Hepatocyte (in vitro differentiated cells): Measurements from ENCODE around the gene RIPPLY3. TPM values are rescaled to one million over a fixed set of nuclear protein-coding genes. Genes with fewer than 3 reads are reported as not detected.
A peak's percentile ranks its signal among the peaks of the same experiment; 100 is the strongest.

Source experiments
- DNase-seq: peaks from one replicate; pipeline ENCODE4 v3.0.0-alpha.2; 2016; ENCODE audit warnings: low spot score
- H2AFZ ChIP-seq: fragments of 200-600 bp; sonication (generic); 2 replicates; pipeline ENCODE4 v1.6.0; 2016; ENCODE audit warnings: antibody characterized with exemption, mild to moderate bottlenecking
- H3K27ac ChIP-seq: fragments of 200-600 bp; sonication (generic); 2 replicates; pipeline ENCODE4 v1.5.1; 2016; ENCODE audit warnings: mild to moderate bottlenecking
- H3K27me3 ChIP-seq: fragments of 200-600 bp; sonication (generic); 2 replicates; pipeline ENCODE4 v1.6.1; 2016
- H3K36me3 ChIP-seq: fragments of 200-600 bp; sonication (generic); replicated peaks from 2 replicates; pipeline ENCODE4 v1.5.1; 2016; ENCODE audit warnings: low read depth; ENCODE audit not compliant: insufficient read depth
- H3K4me1 ChIP-seq: fragments of 200-600 bp; sonication (generic); 2 replicates; pipeline ENCODE4 v1.5.1; 2016; ENCODE audit warnings: mild to moderate bottlenecking, moderate library complexity; ENCODE audit not compliant: insufficient read depth
- H3K4me2 ChIP-seq: fragments of 200-600 bp; sonication (generic); 2 replicates; pipeline ENCODE4 v1.6.0; 2016
- H3K4me3 ChIP-seq: fragments of 200-600 bp; sonication (generic); 2 replicates; pipeline ENCODE4 v1.5.1; 2016; ENCODE audit warnings: mild to moderate bottlenecking
- H3K79me2 ChIP-seq: fragments of 200-600 bp; sonication (generic); 2 replicates; pipeline ENCODE4 v1.6.0; 2017; ENCODE audit warnings: mild to moderate bottlenecking
- H3K9me2 ChIP-seq: fragments of 200-600 bp; sonication (generic); replicated peaks from 2 replicates; pipeline ENCODE4 v1.6.0; 2017; ENCODE audit warnings: mild to moderate bottlenecking; ENCODE audit not compliant: insufficient read depth
- H3K9me3 ChIP-seq: fragments of 200-600 bp; sonication (generic); 2 replicates; pipeline ENCODE4 v1.5.1; 2016; ENCODE audit warnings: low read depth, mild to moderate bottlenecking
- H4K20me1 ChIP-seq: fragments of 200-600 bp; sonication (generic); 2 replicates; pipeline ENCODE4 v1.6.0; 2016; ENCODE audit warnings: mild to moderate bottlenecking; ENCODE audit not compliant: insufficient read depth, poor library complexity, severe bottlenecking
- CTCF ChIP-seq: fragments of 200-600 bp; sonication (generic); IDR thresholded peaks from 2 replicates; pipeline ENCODE4 v1.5.1; 2016; ENCODE audit warnings: antibody characterized with exemption, mild to moderate bottlenecking; ENCODE audit not compliant: poor library complexity
- EZH2 ChIP-seq: fragments of 200-600 bp; sonication (generic); IDR thresholded peaks from 2 replicates; pipeline ENCODE4 v1.6.1; 2016; ENCODE audit warnings: antibody characterized with exemption, mild to moderate bottlenecking, borderline replicate concordance
- EZH2phosphoT487 ChIP-seq: fragments of 200-600 bp; sonication (generic); IDR thresholded peaks from one replicate; pipeline ENCODE4 v1.6.1; 2018; ENCODE audit warnings: antibody characterized with exemption, mild to moderate bottlenecking, low read depth, moderate library complexity; ENCODE audit not compliant: unreplicated experiment, severe bottlenecking
- WGBS: methylation state at CpG from one replicate; pipeline ENCODE4 v1.1.6; 2016; ENCODE audit warnings: low lambda C conversion rate; ENCODE audit errors: missing lambda C conversion rate; 5-methylcytosine and 5-hydroxymethylcytosine counted together
- polyA plus RNA-seq: library from polyadenylated mRNA; unstranded; fragments of >200 nt; fragmentation: Nextera tagmentation; extraction: Ambion mirVana; gene quantifications from 2 replicates; pipeline ENCODE4 v1.2.1, GENCODE V29; 2016
- total RNA-seq: library from RNA; depleted of rRNA; stranded (reverse); fragments of >200 nt; gene quantifications from 2 replicates; pipeline ENCODE4 v1.2.3, GENCODE V29; 2014

RIPPLY3 gene
- total and polyA plus RNA-seq, 2 experiments from 2014 or later, result 0.17 to 1.0 TPM

GRCh38 chr21:36962098-36962780, 44.3 kb upstream of the RIPPLY3 start:
- Histone ChIP-seq H3K4me1 (peaks cover 7% of the 10 kb centered on the region), H3K9me2 (no peaks in the 10 kb centered on the region), H2AFZ (no peak overlapping the region), H3K9me3 (no peaks in the 10 kb centered on the region), H3K36me3 (no peaks in the 10 kb centered on the region), H3K4me2 (no peak overlapping the region), H4K20me1 (no peaks in the 10 kb centered on the region), H3K79me2 (peaks cover 5% of the 10 kb centered on the region), H3K27me3 (no peaks in the 10 kb centered on the region), H3K27ac (no peak overlapping the region), H3K4me3 (no peak overlapping the region)
- TF ChIP-seq EZH2phosphoT487, result no peak
- no peak for TF ChIP-seq CTCF
- no peak for TF ChIP-seq EZH2
- no peak for DNase-seq
- WGBS, result 88% methylated on average over 11 of the region's 11 CpGs

- H3K27me3 ChIP-seq, result no peaks in the 10 kb centered on the region
- H3K79me2 ChIP-seq, result peaks cover 5% of the 10 kb centered on the region
- DNase-seq, result no peak
- H2AFZ ChIP-seq, result no peak overlapping the region
- H3K4me3 ChIP-seq, result no peak overlapping the region
- 94% methylated on average over 4 of the region's 4 CpGs for WGBS
- no peaks in the 10 kb centered on the region for H4K20me1 ChIP-seq
- H3K4me1 ChIP-seq, result peaks cover 7% of the 10 kb centered on the region
- H3K4me2 ChIP-seq, result no peak overlapping the region
- no peak overlapping the region for H3K27ac ChIP-seq
- no peaks in the 10 kb centered on the region for H3K36me3 ChIP-seq
- H3K9me3 ChIP-seq, result no peaks in the 10 kb centered on the region
- no peaks in the 10 kb centered on the region for H3K9me2 ChIP-seq
- TF ChIP-seq EZH2phosphoT487 (no peak), EZH2 (no peak), CTCF (no peak)
Observed at GRCh38 chr21:36964398-36964797, 42.1 kb upstream of the RIPPLY3 start.

- no peak for DNase-seq
- no peaks in the 10 kb centered on the region for H3K36me3 ChIP-seq
- H3K4me3 ChIP-seq, result peak overlapping the region; percentile 92
- peaks cover 5% of the 10 kb centered on the region for H3K79me2 ChIP-seq
- no peak overlapping the region for H2AFZ ChIP-seq
- peaks cover 7% of the 10 kb centered on the region for H3K4me1 ChIP-seq
- peak overlapping the region; percentile 98 for H3K27ac ChIP-seq
- H3K9me2 ChIP-seq, result no peaks in the 10 kb centered on the region
- TF ChIP-seq EZH2, result no peak
- no peak for TF ChIP-seq CTCF
- no peak for TF ChIP-seq EZH2phosphoT487
- WGBS, result 82% methylated on average over 8 of the region's 8 CpGs
- no peaks in the 10 kb centered on the region for H3K9me3 ChIP-seq
- peak overlapping the region; percentile 97 for H3K4me2 ChIP-seq
- H3K27me3 ChIP-seq, result no peaks in the 10 kb centered on the region
- H4K20me1 ChIP-seq, result no peaks in the 10 kb centered on the region
Observed at GRCh38 chr21:36964827-36965719, 41.4 kb upstream of the RIPPLY3 start.
